Measurements from ENCODE around the gene RASA3.

DNA sequence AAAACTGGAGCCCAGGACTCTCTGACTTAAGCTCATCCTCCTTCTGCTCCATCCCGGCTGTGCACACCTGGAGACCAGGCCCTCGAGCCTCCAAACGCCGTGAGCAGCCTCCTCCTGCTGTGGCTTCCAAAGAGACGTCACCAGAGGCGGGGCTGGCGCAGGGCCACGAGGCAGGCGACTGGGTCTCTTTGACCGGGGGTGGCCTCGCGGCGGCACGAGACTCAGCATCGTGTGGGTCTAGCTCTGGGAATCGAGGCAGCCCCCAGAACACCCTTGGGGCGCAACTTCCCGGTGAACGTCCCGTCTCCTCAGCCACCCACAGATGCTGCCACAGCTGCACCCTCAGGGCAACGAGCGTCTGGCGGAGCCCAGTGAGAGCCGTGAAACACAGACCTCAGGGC lies 22.8 kb downstream of the RASA3 start:
- TF ChIP-seq FOXJ3 (CRISPR knock-in tag; IDR thresholded peaks at IDR 0.05) (no peak), CBX1 (IDR thresholded peaks at IDR 0.05; ENCODE audit: low read depth) (no peak), TGIF2 (CRISPR knock-in tag; IDR thresholded peaks at IDR 0.05) (no peak), ZFX (CRISPR knock-in tag; IDR thresholded peaks at IDR 0.05) (no peak), FOS (IDR thresholded peaks at IDR 0.05; ENCODE audit: extremely low read depth, insufficient read length) (no peak), IRF1 (CRISPR knock-in tag; IDR thresholded peaks at IDR 0.05; ENCODE audit: borderline replicate concordance) (no peak), MCM2 (IDR thresholded peaks at IDR 0.05; ENCODE audit: low read depth) (no peak)
- TF ChIP-seq, protein P1, sequence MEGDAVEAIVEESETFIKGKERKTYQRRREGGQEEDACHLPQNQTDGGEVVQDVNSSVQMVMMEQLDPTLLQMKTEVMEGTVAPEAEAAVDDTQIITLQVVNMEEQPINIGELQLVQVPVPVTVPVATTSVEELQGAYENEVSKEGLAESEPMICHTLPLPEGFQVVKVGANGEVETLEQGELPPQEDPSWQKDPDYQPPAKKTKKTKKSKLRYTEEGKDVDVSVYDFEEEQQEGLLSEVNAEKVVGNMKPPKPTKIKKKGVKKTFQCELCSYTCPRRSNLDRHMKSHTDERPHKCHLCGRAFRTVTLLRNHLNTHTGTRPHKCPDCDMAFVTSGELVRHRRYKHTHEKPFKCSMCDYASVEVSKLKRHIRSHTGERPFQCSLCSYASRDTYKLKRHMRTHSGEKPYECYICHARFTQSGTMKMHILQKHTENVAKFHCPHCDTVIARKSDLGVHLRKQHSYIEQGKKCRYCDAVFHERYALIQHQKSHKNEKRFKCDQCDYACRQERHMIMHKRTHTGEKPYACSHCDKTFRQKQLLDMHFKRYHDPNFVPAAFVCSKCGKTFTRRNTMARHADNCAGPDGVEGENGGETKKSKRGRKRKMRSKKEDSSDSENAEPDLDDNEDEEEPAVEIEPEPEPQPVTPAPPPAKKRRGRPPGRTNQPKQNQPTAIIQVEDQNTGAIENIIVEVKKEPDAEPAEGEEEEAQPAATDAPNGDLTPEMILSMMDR (IDR thresholded peaks at IDR 0.05 in 2 of 3, conservative IDR thresholded peaks at IDR 0.05 in 1 of 3; ENCODE audit: insufficient read depth in 2 of 3, low read depth in 1 of 3, low read length in 3 of 3), result no peak

Measured in K562 (cell line).